NK-92 treated with Interleukin-12 subunit alpha and Interleukin-12 subunit beta, amount 100 ng/mL, for 24 hours (cell line): ENCODE data around the gene DDIT3.
"Not testable (repeated sequence)": the region's sequence is repeated elsewhere in the genome, so short reads cannot be mapped to it uniquely, and the experiment has no call there.

Source experiments
- DNase-seq: peaks from one replicate; lab custom pipeline; 2025; lab: John Stamatoyannopoulos, UW

Gene DDIT3

GRCh38 chr12:57513266-57513665 is 7.0 kb downstream of the DDIT3 start:
- DNase-seq = no peak

GRCh38 chr12:57512665-57513064 is 7.6 kb downstream of the DDIT3 start:
- no peak for DNase-seq

GRCh38 chr12:57511588-57512325 is 8.6 kb downstream of the DDIT3 start:
- DNase-seq = no peak

GRCh38 chr12:57511161-57511560 is 9.2 kb downstream of the DDIT3 start:
- no peak for DNase-seq

GRCh38 chr12:57507796-57508195 is 12.5 kb downstream of the DDIT3 start:
- DNase-seq = not testable (repeated sequence)

- not testable (repeated sequence) for DNase-seq
Measured at GRCh38 chr12:57506541-57506940, 13.8 kb downstream of the DDIT3 start.

GRCh38 chr12:57502311-57502969 is 17.9 kb downstream of the DDIT3 start:
- not testable (repeated sequence) for DNase-seq

GRCh38 chr12:57500213-57500612 is 20.1 kb downstream of the DDIT3 start:
- DNase-seq = no peak

GRCh38 chr12:57498571-57498970 is 21.7 kb downstream of the DDIT3 start:
- no peak for DNase-seq

GRCh38 chr12:57498132-57498502 is 22.2 kb downstream of the DDIT3 start:
- no peak for DNase-seq

GRCh38 chr12:57497223-57498131 is 22.8 kb downstream of the DDIT3 start:
- no peak for DNase-seq

GRCh38 chr12:57496822-57497221 is 23.5 kb downstream of the DDIT3 start:
- no peak for DNase-seq

- DNase-seq = not testable (repeated sequence)
Measured at GRCh38 chr12:57495051-57495701, 25.1 kb downstream of the DDIT3 start.

- no peak for DNase-seq
Measured at GRCh38 chr12:57491393-57492280, 28.7 kb downstream of the DDIT3 start.

GRCh38 chr12:57490126-57490525 is 30.2 kb downstream of the DDIT3 start:
- no peak for DNase-seq

GRCh38 chr12:57489157-57489641 is 31.1 kb downstream of the DDIT3 start:
- no peak for DNase-seq

GRCh38 chr12:57488402-57489156 is 31.7 kb downstream of the DDIT3 start:
- no peak for DNase-seq

- DNase-seq = peak; percentile 85
Measured at GRCh38 chr12:57487597-57488401, 32.5 kb downstream of the DDIT3 start, which contains the start of gene MARS1. Gene MARS1 (plus strand): TSS chr12:57488068. CDS start chr12:57488091, 23 bp downstream.

- no peak for DNase-seq
Measured at GRCh38 chr12:57487055-57487596, 33.2 kb downstream of the DDIT3 start.
